ENCODE results near the gene ENHO. TPM values are rescaled to one million over a fixed set of nuclear protein-coding genes. Genes with fewer than 3 reads are reported as not detected.
A peak's percentile ranks its signal among the peaks of the same experiment; 100 is the strongest.

ENHO gene
- total and polyA plus RNA-seq, 2 experiments from 2014 or later, result 7.6 to 8.7 TPM

DNA sequence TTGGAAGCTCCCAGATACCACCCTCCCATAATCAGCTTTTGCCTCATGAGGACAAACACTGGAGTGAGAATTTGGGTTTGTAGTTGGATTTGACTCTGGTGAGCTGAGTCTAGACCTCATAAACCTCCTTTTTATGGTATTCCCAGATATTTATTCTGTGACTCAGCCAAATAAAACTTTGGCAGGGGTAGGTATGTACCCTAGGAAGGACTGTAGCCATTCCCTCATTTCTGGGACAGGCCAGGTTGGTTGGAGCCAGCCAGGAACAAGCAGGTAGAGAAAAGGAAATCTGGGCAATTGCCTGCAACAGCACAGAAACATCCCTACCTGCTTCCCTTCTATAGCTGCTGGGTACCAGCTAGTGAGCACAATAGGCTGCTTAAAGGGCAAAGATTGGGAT lies 19.4 kb downstream of the ENHO start:
- H3K36me3 ChIP-seq, result no peaks in the 10 kb centered on the region
- no peaks in the 10 kb centered on the region for H3K9me3 ChIP-seq (ENCODE audit: low read depth)
- no peaks in the 10 kb centered on the region for H3K4me1 ChIP-seq (ENCODE audit: low read depth)
- no peak overlapping the region for H3K27ac ChIP-seq
- no peaks in the 10 kb centered on the region for H3K27me3 ChIP-seq
- no peak for DNase-seq (ENCODE audit: low read depth in 1 of 2, low spot score in 1 of 2)
- H3K4me3 ChIP-seq, result no peak overlapping the region
- no peak for TF ChIP-seq CTCF (IDR thresholded peaks at IDR 0.05; ENCODE audit: low read depth, low read length)

- Histone ChIP-seq H3K9me3 (ENCODE audit: low read depth) (no peaks in the 10 kb centered on the region), H3K27me3 (no peaks in the 10 kb centered on the region), H3K4me1 (ENCODE audit: low read depth) (no peaks in the 10 kb centered on the region), H3K4me3 (no peak overlapping the region), H3K27ac (no peak overlapping the region), H3K36me3 (no peaks in the 10 kb centered on the region)
- no peak for DNase-seq (ENCODE audit: low read depth in 1 of 2, low spot score in 1 of 2)
- TF ChIP-seq CTCF (IDR thresholded peaks at IDR 0.05; ENCODE audit: low read depth, low read length), result no peak
Measured at GRCh38 chr9:34502891-34503290, 19.9 kb downstream of the ENHO start.

DNA sequence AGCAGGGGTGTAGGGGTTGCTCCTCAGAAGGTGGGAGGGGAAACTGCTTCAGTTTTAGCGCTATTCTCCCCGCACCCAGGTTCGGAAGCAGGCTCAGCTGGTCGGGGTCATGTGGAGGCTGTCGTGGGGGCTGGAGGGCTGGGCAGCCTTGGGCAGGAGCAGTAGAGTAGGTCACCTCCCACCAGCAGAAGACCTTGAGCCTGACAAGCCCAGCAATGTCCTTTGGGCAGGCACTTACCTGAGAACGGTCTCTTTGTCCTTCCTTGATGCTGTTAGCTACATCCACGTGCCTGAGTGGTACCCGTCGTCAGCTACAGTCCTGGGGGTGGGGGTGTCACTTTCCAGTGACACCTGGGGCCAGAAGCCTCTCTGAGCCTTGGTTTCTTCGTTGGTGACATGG lies 20.3 kb downstream of the ENHO start:
- no peaks in the 10 kb centered on the region for H3K9me3 ChIP-seq (ENCODE audit: low read depth)
- no peak for DNase-seq (ENCODE audit: low read depth in 1 of 2, low spot score in 1 of 2)
- TF ChIP-seq CTCF (IDR thresholded peaks at IDR 0.05; ENCODE audit: low read depth, low read length), result no peak
- no peaks in the 10 kb centered on the region for H3K27me3 ChIP-seq
- no peaks in the 10 kb centered on the region for H3K4me1 ChIP-seq (ENCODE audit: low read depth)
- no peak overlapping the region for H3K27ac ChIP-seq
- no peaks in the 10 kb centered on the region for H3K36me3 ChIP-seq
- H3K4me3 ChIP-seq, result no peak overlapping the region

DNA sequence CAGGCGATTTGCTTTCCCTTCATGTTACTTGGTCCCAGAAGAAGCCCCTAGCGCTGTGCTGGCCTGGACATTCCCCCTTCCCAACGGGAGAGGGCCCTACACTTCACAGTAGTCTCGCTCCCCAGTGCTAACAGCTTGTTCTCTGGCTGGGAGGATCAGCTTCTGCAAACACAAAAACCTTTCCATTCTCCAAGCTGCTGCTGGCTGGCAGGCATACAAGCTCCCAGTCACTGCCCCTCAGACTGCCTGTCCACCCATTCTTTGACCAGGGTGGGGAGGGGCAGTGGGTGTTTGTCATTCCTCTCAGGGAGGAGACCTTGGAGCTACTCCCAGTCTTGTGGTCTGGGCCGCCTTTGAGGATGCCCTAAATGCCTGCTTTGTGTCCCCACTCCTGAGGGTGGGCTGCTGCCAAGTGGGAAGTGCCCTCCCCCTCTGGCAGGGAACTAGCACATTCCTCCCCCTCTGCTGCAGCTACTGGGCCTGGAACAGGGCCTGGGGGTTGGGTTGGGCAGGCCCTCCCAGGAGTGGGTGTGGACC lies 20.8 kb downstream of the ENHO start:
- TF ChIP-seq CTCF (IDR thresholded peaks at IDR 0.05; ENCODE audit: low read depth, low read length), result peak; percentile 57
- Histone ChIP-seq H3K4me3 (no peak overlapping the region), H3K27me3 (no peaks in the 10 kb centered on the region), H3K27ac (no peak overlapping the region), H3K4me1 (ENCODE audit: low read depth) (no peaks in the 10 kb centered on the region), H3K9me3 (ENCODE audit: low read depth) (no peaks in the 10 kb centered on the region), H3K36me3 (no peaks in the 10 kb centered on the region)
- peak; percentile 59 to 97 for DNase-seq (ENCODE audit: low read depth in 1 of 2, low spot score in 1 of 2)

DNA sequence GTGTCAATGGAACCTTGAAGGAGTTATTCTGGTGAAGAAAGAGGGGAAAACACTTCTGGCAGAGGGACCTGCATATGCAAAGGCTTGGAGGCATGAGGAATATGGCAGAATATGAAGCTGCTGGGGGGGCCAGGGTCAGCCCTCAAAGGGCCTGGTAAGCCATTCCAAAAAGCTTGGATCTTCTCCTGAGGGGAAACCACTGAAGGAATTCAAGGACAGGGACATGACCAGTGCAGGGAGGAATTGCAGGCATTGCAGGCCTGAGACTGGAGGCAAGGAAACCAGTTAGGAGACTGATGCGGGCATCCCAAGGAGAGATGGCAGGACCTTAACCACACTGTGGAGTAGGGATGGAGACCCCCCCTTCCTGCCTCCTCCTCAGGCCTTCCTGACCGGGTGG lies 21.4 kb downstream of the ENHO start:
- no peaks in the 10 kb centered on the region for H3K9me3 ChIP-seq (ENCODE audit: low read depth)
- no peaks in the 10 kb centered on the region for H3K4me1 ChIP-seq (ENCODE audit: low read depth)
- no peak for DNase-seq (ENCODE audit: low read depth in 1 of 2, low spot score in 1 of 2)
- no peaks in the 10 kb centered on the region for H3K27me3 ChIP-seq
- no peaks in the 10 kb centered on the region for H3K36me3 ChIP-seq
- H3K4me3 ChIP-seq, result no peak overlapping the region
- no peak overlapping the region for H3K27ac ChIP-seq
- TF ChIP-seq CTCF (IDR thresholded peaks at IDR 0.05; ENCODE audit: low read depth, low read length), result no peak
